Prostate gland (tissue), 2 donors: ENCODE results near the gene DAB1. TPM values are rescaled to one million over a fixed set of nuclear protein-coding genes. Genes with fewer than 3 reads are reported as not detected.

Experiments used
- DNase-seq: peaks from one replicate; pipeline ENCODE4 v3.0.0-alpha.2; 2019; ENCODE audit warnings: low spot score
- H3K27ac ChIP-seq, 2 donors: fragments of 200-600 bp; sonication (generic); 2 replicates each; pipeline ENCODE4 v1.5.1; 2017 to 2019
- H3K27me3 ChIP-seq: fragments of 200-600 bp; sonication (generic); replicated peaks from 2 replicates; pipeline ENCODE4 v1.5.1; 2019; ENCODE audit not compliant: insufficient read depth
- H3K36me3 ChIP-seq, 2 donors: fragments of 200-600 bp; sonication (generic); 1 replicate in 1 of 2; 2 replicates in 1 of 2; pipeline versions ENCODE4 v1.5.1 to v1.8.1; 2017 to 2019
- H3K4me1 ChIP-seq: fragments of 200-600 bp; sonication (generic); replicated peaks from 2 replicates; pipeline ENCODE4 v1.5.1; 2019
- H3K4me3 ChIP-seq, 2 donors: fragments of 200-600 bp; sonication (generic); 2 replicates each; pipeline ENCODE4 v1.5.1; 2017 to 2019
- H3K9me3 ChIP-seq: fragments of 200-600 bp; sonication (generic); 2 replicates; pipeline ENCODE4 v1.5.1; 2017
- CTCF ChIP-seq, 4 experiments: fragments of 200-600 bp in 2 of 4; fragments of 450-650 bp in 2 of 4; sonication (generic) in 2 of 4; IDR thresholded peaks; 1 replicate in 3 of 4; 2 replicates in 1 of 4; pipeline ENCODE4 v1.5.1; 2016 to 2019; ENCODE audit warnings: antibody characterized with exemption in 4 of 4, mild to moderate bottlenecking in 2 of 4, moderate library complexity in 2 of 4
- POLR2A ChIP-seq: fragments of 450-650 bp; IDR thresholded peaks from one replicate; pipeline ENCODE4 v1.6.1; 2016; ENCODE audit warnings: antibody characterized with exemption, mild to moderate bottlenecking
- POLR2AphosphoS5 ChIP-seq: sonication (generic); formaldehyde crosslinking; IDR thresholded peaks from one replicate; pipeline ENCODE4 v1.6.1; 2017; ENCODE audit warnings: antibody characterized with exemption
- WGBS: methylation state at CpG from one replicate; pipeline ENCODE4 v1.1.5; 2018; 5-methylcytosine and 5-hydroxymethylcytosine counted together
- intact Hi-C: fragments of 100-400 bp; cut with DNase I; formaldehyde crosslinking; loops from one replicate; pipeline ENCODE4 v1.14.2; 2022
- total RNA-seq, 2 donors: library from RNA; depleted of rRNA; stranded (reverse); fragments of >200 nt; gene quantifications; one replicate each; pipeline ENCODE4 v1.1.0, GENCODE V29; 2016

DAB1 gene
- total RNA-seq, 2 donors from 2014 or later = 0.64 to 3.6 TPM

GRCh38 chr1:57208741-57209302 is 215.0 kb downstream of the DAB1 start:
- Histone ChIP-seq H3K9me3 (no peaks in the 10 kb centered on the region), H3K27ac (no peak overlapping the region), H3K36me3 (no peaks in the 10 kb centered on the region), H3K4me1 (no peaks in the 10 kb centered on the region), H3K27me3 (no peaks in the 10 kb centered on the region), H3K4me3 (no peak overlapping the region)
- intact Hi-C loops = no loop called here
- 100% methylated on average over 1 of the region's 1 CpG for whole genome bisulfite sequencing
- no peak for TF ChIP-seq POLR2A
- no peak for TF ChIP-seq CTCF (IDR thresholded peaks at IDR 0.05)
- TF ChIP-seq POLR2AphosphoS5 = no peak
- DNase-seq = no peak

- Histone ChIP-seq H3K27ac (no peak overlapping the region), H3K4me1 (no peaks in the 10 kb centered on the region), H3K4me3 (no peak overlapping the region), H3K36me3 (no peaks in the 10 kb centered on the region), H3K9me3 (no peaks in the 10 kb centered on the region), H3K27me3 (no peaks in the 10 kb centered on the region)
- TF ChIP-seq CTCF (IDR thresholded peaks at IDR 0.05) = no peak
- TF ChIP-seq POLR2A = no peak
- TF ChIP-seq POLR2AphosphoS5 = no peak
- DNase-seq = no peak
- intact Hi-C loops = no loop called here
Observed at GRCh38 chr1:57206038-57206437, 217.8 kb downstream of the DAB1 start.

- TF ChIP-seq CTCF (IDR thresholded peaks at IDR 0.05) (no peak), POLR2AphosphoS5 (no peak), POLR2A (no peak)
- no peaks in the 10 kb centered on the region for H3K27me3 ChIP-seq
- no peak overlapping the region for H3K4me3 ChIP-seq
- no peak for DNase-seq
- H3K36me3 ChIP-seq = no peaks in the 10 kb centered on the region
- H3K9me3 ChIP-seq = no peaks in the 10 kb centered on the region
- intact Hi-C loops = no loop called here
- no peaks in the 10 kb centered on the region for H3K4me1 ChIP-seq
- WGBS = 88% methylated on average over 5 of the region's 5 CpGs
- H3K27ac ChIP-seq = no peak overlapping the region
Observed at GRCh38 chr1:57204942-57205787, 218.7 kb downstream of the DAB1 start.

- H3K9me3 ChIP-seq = no peaks in the 10 kb centered on the region
- DNase-seq = no peak
- no peak overlapping the region for H3K4me3 ChIP-seq
- no peak overlapping the region for H3K27ac ChIP-seq
- TF ChIP-seq CTCF (IDR thresholded peaks at IDR 0.05) = no peak
- no peak for TF ChIP-seq POLR2AphosphoS5
- no peak for TF ChIP-seq POLR2A
- no peaks in the 10 kb centered on the region for H3K27me3 ChIP-seq
- intact Hi-C loops = no loop called here
- no peaks in the 10 kb centered on the region for H3K4me1 ChIP-seq
- 93% methylated on average over 3 of the region's 3 CpGs for WGBS
- H3K36me3 ChIP-seq = no peaks in the 10 kb centered on the region
Observed at GRCh38 chr1:57204091-57204490, 219.8 kb downstream of the DAB1 start.

GRCh38 chr1:57202241-57202640 is 221.6 kb downstream of the DAB1 start:
- Histone ChIP-seq H3K27me3 (no peaks in the 10 kb centered on the region), H3K36me3 (no peaks in the 10 kb centered on the region), H3K4me1 (no peaks in the 10 kb centered on the region), H3K9me3 (no peaks in the 10 kb centered on the region), H3K4me3 (no peak overlapping the region), H3K27ac (no peak overlapping the region)
- no peak for TF ChIP-seq POLR2AphosphoS5
- TF ChIP-seq CTCF (IDR thresholded peaks at IDR 0.05) = no peak
- no peak for TF ChIP-seq POLR2A
- intact Hi-C loops = no loop called here
- 58% methylated on average over 2 of the region's 2 CpGs for WGBS
- DNase-seq = no peak
